RPMI7951 (cell line): ENCODE results near the gene FABP6. TPM values are rescaled to one million over a fixed set of nuclear protein-coding genes. Genes with fewer than 3 reads are reported as not detected.
"Not testable (repeated sequence)": the region's sequence is repeated elsewhere in the genome, so short reads cannot be mapped to it uniquely, and the experiment has no call there.

Experiments
- DNase-seq: peaks from one replicate; pipeline ENCODE4 v3.0.0-alpha.2; 2012; ENCODE audit warnings: low read depth
- total RNA-seq: library from RNA; depleted of rRNA; stranded (reverse); fragments of >200 nt; shearing (Covaris generic); gene quantifications from 2 replicates; pipeline ENCODE4 v1.2.3, GENCODE V29; 2014; rRNA removed

Gene FABP6
- 3.6 and 6.4 TPM in 2 replicates for total RNA-seq

GRCh38 chr5:160229190-160229742, at the start of gene FABP6:
FABP6 (plus strand) TSS chr5:160229506; CDS start chr5:160229558, 52 bp downstream.
- no peak for DNase-seq

- no peak for DNase-seq
These were observed 48.4 kb upstream of the FABP6 start for GRCh38 chr5:160180931-160181330.

GRCh38 chr5:160181965-160182622, 47.2 kb upstream of the FABP6 start:
- peak; percentile 65 for DNase-seq

DNA sequence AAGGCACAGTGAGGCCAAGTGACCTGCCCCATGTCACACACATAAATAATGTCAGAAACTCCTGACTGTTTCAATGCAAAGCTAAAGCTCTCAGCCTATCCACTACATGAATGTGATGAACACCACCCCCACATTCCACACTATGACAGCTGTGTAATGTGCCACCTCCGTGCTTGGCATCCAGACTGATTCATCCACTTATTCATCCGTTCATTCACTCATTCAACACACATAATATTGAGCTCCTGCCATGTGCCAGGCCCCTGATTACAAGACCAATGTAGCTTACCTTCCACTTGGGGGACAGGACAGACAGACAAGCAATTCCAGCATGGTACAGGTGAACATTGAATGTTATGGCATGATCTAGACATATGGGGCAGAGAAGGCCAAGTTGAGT, 46.2 kb upstream of the FABP6 start:
- DNase-seq, result peak; percentile 21

DNA sequence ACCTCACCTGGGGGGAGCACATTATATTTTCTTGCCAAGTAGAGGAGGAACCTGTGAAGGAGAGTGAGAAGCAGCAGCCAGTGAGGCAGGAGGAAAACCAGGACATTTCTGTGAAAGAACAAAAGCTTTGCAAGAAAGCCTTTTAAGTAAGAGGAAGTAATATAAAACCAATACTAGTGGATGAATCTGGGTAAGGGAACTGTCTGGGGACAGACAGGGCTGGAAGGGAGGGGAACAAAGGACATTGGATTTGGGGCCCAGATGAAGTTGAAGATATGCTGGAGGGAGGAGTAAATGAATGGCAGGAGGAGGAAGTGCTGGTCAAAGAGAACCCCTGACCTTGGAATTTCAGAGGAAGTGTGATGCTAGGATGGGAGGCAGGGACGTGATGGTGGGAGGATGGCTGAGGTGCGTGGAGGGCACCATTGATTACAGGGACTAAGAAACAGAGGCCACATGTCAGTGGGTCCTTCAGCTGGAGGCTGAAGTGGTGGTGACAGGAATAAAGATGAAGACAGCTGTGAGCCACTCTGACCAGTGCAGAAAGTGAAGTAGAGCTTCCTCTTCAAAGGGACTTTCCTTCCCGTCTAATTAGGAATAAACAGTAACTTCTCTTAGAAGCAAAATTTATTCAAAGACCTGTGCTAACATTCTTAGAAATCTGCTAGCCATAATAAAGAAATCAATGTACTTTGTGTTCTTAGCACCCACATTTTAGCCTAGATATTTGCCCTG, 43.5 kb upstream of the FABP6 start:
- no peak for DNase-seq

GRCh38 chr5:160186480-160186879, 42.8 kb upstream of the FABP6 start:
- DNase-seq, result no peak

DNA sequence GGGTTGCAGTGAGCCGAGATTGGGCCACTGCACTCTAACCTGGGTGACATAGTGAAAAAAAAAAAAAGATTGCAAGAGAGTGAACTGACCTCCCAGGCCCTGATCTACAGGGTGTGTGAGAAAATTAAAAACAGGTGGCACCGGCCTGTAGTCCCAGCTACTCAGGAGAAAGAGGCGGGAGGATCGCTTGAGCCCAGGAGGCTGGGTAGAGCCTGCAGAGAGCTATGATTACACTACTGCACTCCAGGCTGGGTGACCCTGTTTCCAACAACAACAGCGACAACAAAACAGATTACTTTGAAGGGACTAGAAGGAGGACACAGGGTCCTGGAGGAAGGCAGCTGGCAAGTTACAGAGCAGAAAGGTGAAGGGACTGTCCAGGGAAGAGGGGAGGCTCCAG, 42.2 kb upstream of the FABP6 start:
- peak; percentile 30 for DNase-seq

GRCh38 chr5:160188141-160189015, 40.9 kb upstream of the FABP6 start:
- peak; percentile 87 for DNase-seq

DNA sequence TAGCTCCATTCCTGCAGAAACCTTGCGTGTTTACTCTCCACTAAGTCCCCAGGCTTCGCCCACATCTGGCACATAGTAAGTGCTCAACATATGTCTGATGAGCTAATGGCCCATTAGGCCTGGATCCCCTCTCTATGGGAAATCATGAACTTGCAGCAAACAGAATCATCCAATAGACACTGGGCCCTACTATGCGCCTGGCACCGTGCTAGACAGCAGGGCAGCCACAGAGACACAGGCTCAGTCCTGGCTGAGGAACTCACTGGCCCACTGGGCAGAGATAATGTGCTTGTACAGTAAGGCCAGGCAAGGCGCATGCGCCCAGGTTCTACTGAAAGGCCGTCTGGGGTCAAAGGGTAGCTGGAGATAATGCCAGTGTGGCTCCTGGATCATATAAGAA, 36.9 kb upstream of the FABP6 start:
- no peak for DNase-seq

DNA sequence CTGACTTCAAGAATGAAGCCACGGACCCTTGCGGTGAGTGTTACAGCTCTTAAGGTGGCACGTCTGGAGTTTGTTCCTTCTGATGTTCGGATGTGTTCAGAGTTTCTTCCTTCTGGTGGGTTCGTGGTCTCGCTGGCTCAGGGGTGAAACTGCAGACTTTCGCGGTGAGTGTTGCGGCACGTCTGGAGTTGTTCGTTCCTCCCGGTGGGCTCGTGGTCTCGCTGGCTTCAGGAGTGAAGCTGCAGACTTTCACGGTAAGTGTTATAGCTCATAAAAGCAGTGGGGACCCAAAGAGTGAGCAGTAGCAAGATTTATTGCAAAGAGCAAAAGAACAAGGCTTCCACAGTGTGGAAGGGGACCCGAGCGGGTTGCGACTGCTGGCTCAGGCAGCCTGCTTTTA, 36.2 kb upstream of the FABP6 start:
- DNase-seq, result not testable (repeated sequence)

GRCh38 chr5:160193790-160194189, 35.5 kb upstream of the FABP6 start:
- not testable (repeated sequence) for DNase-seq

DNA sequence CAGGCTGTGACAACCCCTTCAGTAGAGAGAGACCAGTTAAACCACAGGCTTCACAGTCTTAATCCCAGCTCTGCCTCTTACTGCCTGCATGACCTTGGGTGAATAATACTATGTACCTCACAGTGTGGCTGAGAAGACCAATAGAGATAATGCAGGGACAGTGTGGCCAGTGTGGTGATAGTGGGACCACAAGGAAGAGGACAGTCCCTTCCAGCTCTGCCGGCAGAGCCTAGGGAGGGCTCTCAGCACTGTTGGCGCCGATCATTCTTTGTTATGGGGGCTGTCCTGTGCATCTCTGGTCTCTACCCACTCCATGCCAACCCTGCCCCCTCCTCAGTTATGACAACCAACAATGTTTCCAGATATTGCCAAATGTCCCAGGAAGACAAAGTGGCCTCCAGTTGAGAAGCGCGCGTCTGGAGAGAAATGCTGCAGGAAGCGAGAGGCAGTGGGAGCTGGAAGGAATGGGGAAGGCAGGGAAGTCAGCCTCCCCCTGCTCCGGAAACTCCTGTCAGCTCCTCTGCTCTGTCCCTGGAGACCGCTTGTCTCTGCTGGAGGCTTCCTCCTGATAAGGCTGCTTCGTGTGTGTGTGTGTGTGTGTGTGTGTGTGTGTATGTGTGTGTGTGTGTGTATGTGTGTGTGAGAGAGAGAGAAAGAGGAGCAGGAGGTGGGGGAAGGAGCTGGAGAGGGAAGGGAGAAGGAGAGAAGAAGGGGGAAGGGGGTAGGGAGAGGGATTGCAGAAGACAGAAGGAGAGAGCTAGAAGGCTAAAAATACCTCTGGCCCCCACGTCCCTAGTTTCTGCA, 31.8 kb upstream of the FABP6 start:
- DNase-seq, result peak; percentile 35

GRCh38 chr5:160198146-160198545, 31.2 kb upstream of the FABP6 start:
- no peak for DNase-seq

GRCh38 chr5:160198841-160199409, 30.4 kb upstream of the FABP6 start:
- DNase-seq, result no peak

DNA sequence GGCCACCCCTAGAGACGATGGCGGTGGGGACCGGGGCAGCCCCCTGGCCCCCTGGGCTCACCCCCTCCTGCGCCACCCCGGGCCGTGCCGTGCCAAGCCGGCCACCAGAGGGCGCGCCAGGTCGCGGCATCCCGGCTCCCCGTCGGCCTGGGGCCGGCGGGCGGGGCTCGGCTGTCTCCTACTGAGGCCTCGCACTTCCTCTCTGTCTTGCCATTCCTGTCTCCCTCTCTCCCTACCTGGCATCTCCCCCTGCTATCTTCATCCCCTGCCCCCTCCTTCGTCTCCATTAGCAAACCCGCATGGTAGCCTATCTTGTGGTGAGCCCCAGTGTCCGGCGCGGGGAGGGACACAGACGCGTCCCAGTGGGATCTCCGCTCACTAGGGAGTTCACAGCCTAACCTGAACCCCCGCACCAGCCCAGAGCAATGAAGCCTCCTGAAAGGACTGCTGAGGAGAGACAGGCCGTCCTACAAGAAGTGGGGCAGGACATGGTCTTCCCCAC, 29.8 kb upstream of the FABP6 start:
- DNase-seq, result peak; percentile 46

DNA sequence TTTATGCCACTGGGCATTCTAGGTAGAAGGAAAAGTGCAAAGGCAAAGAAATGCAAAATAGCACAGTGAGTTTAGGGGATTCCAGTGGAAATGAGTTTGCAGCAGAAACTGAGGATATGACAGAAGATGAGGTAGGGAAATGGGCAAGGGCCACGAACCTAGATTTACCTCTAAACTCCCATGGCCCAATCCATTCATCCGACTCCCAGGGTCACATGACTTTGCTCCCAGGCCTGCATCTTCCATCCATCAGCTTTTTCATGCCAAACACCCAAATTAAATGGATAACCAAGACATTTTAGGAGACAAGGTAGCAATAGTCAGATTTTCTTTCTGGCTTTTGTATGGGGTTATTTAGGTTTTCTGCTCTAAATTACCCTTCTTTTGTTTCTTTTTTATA, 22.2 kb upstream of the FABP6 start:
- no peak for DNase-seq

- no peak for DNase-seq
These were observed 19.4 kb upstream of the FABP6 start for GRCh38 chr5:160209917-160210316.

DNA sequence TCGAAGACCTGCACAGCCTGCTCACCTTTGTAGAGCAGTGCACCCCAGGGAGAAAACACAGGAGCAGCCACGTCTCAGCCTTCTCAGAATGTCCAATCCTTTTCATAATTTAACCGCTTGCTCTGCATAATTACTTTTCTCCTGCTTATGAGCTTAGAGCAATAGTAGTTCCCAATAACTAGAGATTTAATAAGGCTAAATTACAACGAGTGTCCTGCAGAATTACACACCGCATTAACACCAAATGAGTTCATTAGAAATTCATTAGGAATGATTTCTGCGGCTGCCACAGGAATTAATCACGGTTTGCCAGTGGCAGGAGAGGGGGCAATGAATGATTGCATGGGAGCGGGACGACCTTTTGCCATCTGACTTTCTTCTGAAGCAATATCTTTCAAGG, 18.7 kb upstream of the FABP6 start:
- no peak for DNase-seq

GRCh38 chr5:160211352-160211751, 18.0 kb upstream of the FABP6 start:
- DNase-seq, result no peak

GRCh38 chr5:160213537-160213936, 15.8 kb upstream of the FABP6 start:
- DNase-seq, result peak; percentile 66

DNA sequence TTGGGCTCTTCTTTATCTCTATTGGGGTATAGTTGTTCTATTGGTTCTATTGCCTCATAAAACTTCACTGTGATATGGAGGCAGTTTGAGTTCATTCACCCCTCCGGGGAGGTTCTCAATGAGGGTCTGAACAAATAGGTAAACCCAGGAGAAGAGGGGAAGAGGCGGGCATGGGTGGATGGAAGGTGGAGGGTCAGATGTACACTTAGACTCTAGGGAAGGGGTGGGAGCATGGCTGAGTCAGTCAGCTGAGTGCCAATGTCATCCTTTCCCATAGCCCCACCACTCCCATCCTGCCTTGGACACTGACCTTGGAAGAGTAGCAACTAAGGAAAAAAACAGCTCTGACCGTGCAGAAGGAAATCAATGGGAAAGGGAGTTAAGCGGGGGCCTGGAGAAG, 9.9 kb upstream of the FABP6 start:
- no peak for DNase-seq
